H1 (cell line): ENCODE data around the gene HOXB13.

Experiments used
- GABPA ChIP-seq: IDR thresholded peaks from 2 replicates; pipeline ENCODE4 v1.6.1; 2011; ENCODE audit warnings: mild to moderate bottlenecking, low read length, moderate library complexity, borderline replicate concordance; ENCODE audit not compliant: insufficient read depth
- JUN ChIP-seq: IDR thresholded peaks from 2 replicates; pipeline ENCODE4 v1.6.1; 2011; ENCODE audit warnings: low read depth, mild to moderate bottlenecking, improper control_type of control experiment, low read length
- POLR2AphosphoS5 ChIP-seq: IDR thresholded peaks from 2 replicates; pipeline ENCODE4 v1.6.1; 2011; ENCODE audit warnings: low read depth, low read length
- RFX5 ChIP-seq: IDR thresholded peaks from 2 replicates; pipeline ENCODE4 v1.6.1; 2011; ENCODE audit warnings: low read depth, low read length, improper control_type of control experiment, borderline replicate concordance
- TBP ChIP-seq: IDR thresholded peaks from 2 replicates; pipeline ENCODE4 v1.6.1; 2011; ENCODE audit warnings: low read depth, low read length, improper control_type of control experiment
- TCF12 ChIP-seq: IDR thresholded peaks from 2 replicates; pipeline ENCODE4 v1.6.1; 2011; ENCODE audit warnings: low read depth, mild to moderate bottlenecking, low read length
- TF ChIP-seq, protein P1 (sequence below), 3 experiments: IDR thresholded peaks; 1 replicate in 2 of 3; 2 replicates in 1 of 3; pipeline versions ENCODE4 v1.5.1 to v1.6.1; 2011; ENCODE audit warnings: low read length in 3 of 3, mild to moderate bottlenecking in 3 of 3, inconsistent platforms in 2 of 3, low read depth in 1 of 3, moderate library complexity in 1 of 3; ENCODE audit not compliant: insufficient read depth in 1 of 3; ENCODE audit errors: control extremely low read depth in 1 of 3

DNA sequence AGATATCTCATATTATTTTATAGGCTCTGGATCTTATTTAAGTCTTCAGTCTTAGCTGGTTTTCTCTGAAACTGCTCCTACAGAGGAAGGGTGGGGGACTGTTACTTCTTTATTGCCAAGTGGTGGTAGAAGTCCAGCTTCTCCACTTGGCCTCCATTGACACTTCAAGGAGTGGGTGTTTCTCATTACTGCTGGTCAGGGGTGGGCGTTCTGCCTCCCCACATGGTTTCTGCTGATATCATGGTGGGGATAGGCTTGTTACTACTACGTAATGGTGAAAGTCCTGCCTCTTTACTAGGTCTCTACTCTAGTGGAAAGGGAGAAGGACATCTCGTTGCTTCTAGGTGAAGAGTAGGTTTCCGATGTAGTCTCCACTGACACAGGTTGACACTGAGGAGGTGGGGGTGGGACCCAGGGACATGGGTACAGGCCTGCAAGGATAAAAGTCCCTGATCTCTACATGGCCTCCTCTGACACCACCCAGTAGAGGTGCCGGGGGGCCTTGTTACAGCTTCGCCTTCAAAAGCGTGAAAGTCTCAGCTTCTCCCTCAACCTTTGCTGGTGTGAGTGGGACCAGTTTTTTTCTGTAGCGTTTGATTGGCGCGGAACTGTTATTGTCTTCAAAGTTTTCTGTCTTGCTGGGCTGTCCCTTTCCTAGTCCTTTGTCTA is 26.6 kb downstream of the HOXB13 start:
- TF ChIP-seq TCF12 (no peak), POLR2AphosphoS5 (no peak), TBP (no peak), JUN (no peak), RFX5 (no peak), GABPA (no peak)
- TF ChIP-seq, protein P1, sequence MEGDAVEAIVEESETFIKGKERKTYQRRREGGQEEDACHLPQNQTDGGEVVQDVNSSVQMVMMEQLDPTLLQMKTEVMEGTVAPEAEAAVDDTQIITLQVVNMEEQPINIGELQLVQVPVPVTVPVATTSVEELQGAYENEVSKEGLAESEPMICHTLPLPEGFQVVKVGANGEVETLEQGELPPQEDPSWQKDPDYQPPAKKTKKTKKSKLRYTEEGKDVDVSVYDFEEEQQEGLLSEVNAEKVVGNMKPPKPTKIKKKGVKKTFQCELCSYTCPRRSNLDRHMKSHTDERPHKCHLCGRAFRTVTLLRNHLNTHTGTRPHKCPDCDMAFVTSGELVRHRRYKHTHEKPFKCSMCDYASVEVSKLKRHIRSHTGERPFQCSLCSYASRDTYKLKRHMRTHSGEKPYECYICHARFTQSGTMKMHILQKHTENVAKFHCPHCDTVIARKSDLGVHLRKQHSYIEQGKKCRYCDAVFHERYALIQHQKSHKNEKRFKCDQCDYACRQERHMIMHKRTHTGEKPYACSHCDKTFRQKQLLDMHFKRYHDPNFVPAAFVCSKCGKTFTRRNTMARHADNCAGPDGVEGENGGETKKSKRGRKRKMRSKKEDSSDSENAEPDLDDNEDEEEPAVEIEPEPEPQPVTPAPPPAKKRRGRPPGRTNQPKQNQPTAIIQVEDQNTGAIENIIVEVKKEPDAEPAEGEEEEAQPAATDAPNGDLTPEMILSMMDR (IDR thresholded peaks at IDR 0.05; ENCODE audit: control extremely low read depth in 1 of 3, insufficient read depth in 1 of 3, low read depth in 1 of 3, low read length in 3 of 3) = no peak
